Activated CD8-positive, alpha-beta memory T cell treated with anti-CD3 and anti-CD28 coated beads for 48 hours (primary cell): ENCODE measurements around the gene PCDHA7.
"Not testable (repeated sequence)": the region's sequence is repeated elsewhere in the genome, so short reads cannot be mapped to it uniquely, and the experiment has no call there.

Experiments used
- DNase-seq, 3 experiments: peaks; one replicate each; pipeline ENCODE4 v3.0.0-alpha.2; 2020; ENCODE audit warnings: low read depth in 2 of 3, low spot score in 2 of 3

The PCDHA7 gene

DNA sequence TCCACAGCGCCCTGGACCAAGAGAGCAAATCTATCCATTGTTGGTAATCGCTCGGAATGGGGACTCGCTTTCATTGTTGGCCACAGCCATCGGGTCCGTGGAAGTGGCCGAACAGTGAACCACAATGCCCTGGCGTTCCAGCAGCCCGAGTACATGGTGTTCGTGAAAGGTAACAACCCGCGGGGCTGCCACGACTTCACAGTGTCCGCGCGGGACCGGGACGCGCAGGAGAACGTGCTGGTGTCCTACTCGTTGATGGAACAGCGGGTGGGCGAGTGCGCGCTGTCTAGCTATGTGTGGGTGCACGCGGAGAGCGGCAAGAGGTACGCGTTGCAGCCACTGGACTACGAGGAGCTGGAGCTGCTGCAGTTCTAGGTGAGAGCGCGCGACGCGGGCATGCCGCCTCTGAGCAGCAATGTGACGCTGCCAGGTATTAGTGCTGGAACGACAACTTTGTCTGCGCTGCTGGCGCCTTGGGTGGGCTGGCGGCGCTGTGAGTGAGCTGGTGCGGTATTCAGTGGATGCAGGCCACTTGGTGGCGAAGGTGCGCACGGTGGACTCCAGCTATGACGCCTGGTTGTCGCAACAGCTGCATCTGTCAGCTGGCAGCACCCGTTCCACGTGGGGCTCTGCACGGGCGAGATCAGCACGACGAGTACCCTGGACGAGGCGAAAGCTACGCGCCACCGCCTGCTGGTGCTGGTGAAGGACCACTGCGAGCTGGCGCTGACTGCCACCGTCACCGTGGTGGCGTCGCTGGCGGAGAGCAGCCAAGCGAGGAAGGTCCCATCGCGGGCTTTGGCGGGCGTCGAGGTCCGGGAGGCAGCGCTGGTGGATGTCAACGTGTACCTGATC lies 28.6 kb downstream of the PCDHA7 start:
- no peak for DNase-seq

DNA sequence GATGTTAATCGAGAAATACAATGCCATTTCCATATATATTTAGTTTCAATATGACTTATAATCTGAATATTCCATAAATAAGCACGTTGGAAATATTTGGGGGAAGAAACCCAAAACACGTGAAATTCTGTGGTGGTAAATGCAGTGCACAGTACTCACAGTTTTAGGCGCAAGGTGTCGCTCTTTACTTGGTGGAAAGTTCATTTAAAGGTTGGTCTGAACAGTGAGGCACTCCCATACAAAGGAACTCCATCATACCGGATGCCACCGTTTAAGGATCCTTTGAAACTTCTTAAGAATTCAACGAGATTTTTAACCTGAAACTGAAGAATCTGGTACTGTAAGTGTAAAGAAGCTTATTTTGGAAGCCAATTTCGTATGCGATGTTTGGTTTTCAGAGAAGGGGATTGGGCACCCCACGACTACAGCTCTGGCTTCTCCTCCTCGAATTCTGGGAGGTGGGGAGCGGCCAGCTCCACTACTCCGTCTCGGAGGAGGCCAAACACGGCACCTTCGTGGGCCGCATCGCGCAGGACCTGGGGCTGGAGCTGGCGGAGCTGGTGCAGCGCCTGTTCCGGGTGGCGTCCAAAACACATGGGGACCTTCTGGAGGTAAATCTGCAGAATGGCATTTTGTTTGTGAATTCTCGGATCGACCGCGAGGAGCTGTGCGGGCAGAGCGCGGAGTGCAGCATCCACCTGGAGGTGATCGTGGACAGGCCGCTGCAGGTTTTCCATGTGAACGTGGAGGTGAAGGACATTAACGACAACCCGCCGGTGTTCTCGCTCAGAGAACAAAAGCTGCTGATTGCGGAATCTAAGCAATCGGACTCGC lies 34.9 kb downstream of the PCDHA7 start, which contains the start of gene PCDHA11:
TSS of gene PCDHA11 (plus strand) at position 237 of the 834 bp plus-strand sequence. CDS start at position 384, 147 bp downstream.
- no peak for DNase-seq

DNA sequence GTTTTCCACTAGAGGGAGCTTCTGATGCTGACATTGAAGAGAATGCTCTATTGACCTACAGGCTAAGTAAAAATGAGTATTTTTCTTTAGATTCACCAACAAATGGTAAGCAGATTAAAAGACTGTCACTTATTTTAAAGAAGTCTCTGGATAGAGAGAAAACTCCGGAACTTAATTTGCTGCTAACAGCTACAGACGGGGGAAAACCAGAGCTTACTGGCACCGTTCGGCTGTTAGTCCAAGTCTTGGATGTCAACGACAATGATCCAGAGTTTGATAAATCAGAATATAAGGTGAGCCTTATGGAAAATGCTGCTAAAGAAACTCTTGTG lies 35.5 kb downstream of the PCDHA7 start:
- no peak for DNase-seq

DNA sequence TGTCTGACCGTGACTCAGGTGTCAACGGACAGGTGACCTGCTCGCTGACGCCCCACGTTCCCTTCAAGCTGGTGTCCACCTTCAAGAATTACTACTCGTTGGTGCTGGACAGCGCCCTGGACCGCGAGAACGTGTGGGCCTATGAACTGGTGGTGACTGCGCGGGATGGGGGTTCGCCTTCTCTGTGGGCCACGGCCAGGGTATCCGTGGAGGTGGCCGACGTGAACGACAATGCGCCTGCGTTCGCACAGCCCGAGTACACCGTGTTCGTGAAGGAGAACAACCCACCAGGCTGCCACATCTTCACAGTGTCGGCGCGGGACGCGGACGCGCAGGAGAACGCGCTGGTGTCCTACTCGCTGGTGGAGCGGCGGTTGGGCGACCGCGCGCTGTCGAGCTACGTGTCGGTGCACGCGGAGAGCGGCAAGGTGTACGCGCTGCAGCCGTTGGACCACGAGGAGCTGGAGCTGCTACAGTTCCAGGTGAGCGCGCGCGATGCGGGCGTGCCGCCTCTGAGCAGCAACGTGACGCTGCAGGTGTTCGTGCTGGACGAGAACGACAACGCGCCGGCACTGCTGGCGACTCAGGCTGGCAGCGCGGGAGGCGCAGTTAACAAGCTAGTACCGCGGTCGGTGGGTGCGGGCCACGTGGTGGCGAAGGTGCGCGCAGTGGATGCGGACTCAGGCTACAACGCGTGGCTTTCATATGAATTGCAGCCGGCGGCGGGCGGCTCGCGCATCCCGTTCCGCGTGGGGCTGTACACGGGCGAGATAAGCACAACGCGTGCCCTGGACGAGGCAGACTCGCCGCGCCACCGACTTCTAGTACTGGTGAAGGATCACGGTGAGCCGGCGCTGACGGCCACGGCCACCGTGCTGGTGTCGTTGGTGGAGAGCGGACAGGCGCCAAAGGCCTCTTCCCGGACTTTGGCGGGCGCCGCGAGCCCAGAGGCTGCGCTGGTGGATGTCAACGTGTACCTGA lies 36.4 kb downstream of the PCDHA7 start:
- no peak for DNase-seq

DNA sequence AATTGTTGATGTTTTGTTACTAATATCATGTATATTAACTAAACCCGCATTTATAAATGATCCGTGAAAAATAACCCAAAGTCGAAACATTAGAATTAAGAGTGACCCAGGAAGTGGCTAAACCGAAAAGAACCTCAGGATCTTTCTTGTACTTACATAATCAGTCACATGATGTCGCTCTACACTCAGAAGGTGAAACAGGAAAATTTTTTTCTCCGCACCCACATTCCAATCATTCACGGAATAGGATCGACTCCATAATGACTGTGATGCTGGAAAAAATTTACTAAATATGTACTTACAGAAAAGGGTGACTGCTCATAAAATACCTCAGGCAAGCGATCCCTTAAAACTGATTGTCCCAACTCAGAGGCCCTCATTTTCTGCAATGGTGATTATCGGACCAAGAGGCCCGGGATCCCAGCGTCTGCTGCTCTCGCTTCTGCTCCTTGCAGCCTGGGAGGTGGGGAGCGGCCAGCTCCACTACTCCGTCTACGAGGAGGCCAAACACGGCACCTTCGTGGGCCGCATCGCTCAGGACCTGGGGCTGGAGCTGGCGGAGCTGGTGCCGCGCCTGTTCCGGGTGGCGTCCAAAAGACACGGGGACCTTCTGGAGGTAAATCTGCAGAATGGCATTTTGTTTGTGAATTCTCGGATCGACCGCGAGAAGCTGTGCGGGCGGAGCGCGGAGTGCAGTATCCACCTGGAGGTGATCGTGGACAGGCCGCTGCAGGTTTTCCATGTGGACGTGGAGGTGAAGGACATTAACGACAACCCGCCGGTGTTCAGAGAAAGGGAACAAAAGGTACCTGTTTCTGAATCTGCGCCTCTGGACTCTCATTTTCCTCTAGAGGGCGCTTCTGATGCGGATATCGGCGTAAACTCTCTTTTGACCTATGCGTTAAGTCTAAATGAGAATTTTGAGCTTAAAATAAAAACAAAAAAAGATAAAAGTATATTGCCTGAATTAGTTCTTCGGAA lies 41.3 kb downstream of the PCDHA7 start, which contains the start of gene PCDHA12:
TSS of gene PCDHA12 (plus strand) at position 224 of the 981 bp plus-strand sequence. CDS start at position 389, 165 bp downstream.
- no peak for DNase-seq

DNA sequence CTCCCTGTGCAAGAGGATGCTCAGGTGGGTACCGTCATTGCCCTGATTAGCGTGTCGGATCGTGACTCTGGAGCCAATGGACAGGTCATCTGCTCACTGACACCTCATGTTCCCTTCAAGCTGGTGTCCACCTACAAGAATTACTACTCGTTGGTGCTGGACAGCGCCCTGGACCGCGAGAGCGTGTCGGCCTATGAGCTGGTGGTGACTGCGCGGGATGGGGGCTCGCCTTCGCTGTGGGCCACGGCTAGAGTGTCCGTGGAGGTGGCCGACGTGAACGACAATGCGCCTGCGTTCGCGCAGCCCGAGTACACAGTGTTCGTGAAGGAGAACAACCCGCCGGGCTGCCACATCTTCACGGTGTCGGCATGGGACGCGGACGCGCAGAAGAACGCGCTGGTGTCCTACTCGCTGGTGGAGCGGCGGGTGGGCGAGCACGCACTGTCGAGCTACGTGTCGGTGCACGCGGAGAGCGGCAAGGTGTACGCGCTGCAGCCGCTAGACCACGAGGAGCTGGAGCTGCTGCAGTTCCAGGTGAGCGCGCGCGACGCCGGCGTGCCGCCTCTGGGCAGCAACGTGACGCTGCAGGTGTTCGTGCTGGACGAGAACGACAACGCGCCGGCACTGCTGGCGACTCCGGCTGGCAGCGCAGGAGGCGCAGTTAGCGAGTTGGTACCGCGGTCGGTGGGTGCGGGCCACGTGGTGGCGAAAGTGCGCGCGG lies 42.6 kb downstream of the PCDHA7 start:
- DNase-seq, result not testable (repeated sequence)

DNA sequence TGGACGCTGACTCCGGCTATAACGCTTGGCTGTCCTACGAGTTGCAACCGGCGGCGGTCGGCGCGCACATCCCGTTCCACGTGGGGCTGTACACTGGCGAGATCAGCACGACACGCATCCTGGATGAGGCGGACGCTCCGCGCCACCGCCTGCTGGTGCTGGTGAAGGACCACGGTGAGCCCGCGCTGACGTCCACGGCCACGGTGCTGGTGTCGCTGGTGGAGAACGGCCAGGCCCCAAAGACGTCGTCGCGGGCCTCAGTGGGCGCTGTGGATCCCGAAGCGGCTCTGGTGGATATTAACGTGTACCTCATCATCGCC lies 43.2 kb downstream of the PCDHA7 start:
- no peak for DNase-seq

DNA sequence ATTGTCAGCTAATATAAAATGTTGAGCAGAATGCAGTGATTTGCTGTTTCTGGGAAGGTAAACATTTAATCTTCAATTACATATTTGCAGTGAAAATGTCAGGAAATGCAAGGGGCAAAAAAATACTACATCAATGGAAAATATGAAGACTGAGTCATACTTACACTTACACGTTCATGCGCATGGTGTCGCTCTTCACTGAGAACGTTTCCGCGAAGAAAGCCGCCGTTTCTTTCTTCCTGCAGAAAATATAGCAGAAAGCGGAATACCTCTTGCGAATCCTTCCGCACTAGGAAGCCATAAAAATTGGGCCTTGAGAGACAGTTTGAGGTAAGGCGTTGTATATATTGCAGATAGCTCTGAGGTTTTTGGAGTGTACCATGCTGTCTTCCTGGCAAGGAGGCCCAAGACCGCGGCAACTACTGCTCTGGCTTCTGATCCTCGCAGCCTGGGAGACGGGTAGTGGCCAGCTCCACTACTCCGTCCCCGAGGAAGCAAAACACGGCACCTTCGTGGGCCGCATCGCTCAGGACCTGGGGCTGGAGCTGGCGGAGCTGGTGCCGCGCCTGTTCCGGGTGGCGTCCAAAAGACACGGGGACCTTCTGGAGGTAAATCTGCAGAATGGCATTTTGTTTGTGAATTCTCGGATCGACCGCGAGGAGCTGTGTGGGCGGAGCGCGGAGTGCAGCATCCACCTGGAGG lies 48.0 kb downstream of the PCDHA7 start, which contains the start of gene PCDHA13:
TSS of gene PCDHA13 (plus strand) at position 236 of the 702 bp plus-strand sequence. CDS start at position 381, 145 bp downstream.
- DNase-seq, result no peak

DNA sequence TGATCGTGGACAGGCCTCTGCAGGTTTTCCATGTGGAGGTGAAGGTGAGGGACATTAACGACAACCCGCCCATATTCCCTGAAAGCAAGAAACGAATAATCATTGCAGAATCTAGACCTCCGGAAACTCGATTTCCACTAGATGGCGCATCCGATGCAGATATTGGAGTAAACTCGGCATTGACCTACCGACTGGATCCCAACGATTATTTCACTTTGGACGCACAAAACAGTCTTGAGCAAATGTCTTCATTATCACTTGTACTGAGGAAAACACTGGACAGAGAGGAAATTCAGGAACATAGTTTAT lies 48.5 kb downstream of the PCDHA7 start:
- no peak for DNase-seq

DNA sequence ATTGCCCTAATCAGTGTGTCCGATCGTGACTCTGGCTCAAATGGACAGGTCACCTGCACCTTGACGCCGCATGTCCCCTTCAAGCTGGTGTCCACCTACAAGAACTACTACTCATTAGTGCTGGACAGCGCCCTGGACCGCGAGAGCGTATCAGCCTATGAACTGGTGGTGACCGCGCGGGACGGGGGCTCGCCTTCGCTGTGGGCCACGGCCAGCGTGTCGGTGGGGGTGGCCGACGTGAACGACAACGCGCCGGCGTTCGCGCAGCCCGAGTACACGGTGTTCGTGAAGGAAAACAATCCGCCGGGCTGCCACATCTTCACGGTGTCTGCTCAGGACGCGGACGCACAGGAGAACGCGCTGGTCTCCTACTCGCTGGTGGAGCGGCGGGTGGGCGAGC lies 49.3 kb downstream of the PCDHA7 start:
- no peak for DNase-seq

DNA sequence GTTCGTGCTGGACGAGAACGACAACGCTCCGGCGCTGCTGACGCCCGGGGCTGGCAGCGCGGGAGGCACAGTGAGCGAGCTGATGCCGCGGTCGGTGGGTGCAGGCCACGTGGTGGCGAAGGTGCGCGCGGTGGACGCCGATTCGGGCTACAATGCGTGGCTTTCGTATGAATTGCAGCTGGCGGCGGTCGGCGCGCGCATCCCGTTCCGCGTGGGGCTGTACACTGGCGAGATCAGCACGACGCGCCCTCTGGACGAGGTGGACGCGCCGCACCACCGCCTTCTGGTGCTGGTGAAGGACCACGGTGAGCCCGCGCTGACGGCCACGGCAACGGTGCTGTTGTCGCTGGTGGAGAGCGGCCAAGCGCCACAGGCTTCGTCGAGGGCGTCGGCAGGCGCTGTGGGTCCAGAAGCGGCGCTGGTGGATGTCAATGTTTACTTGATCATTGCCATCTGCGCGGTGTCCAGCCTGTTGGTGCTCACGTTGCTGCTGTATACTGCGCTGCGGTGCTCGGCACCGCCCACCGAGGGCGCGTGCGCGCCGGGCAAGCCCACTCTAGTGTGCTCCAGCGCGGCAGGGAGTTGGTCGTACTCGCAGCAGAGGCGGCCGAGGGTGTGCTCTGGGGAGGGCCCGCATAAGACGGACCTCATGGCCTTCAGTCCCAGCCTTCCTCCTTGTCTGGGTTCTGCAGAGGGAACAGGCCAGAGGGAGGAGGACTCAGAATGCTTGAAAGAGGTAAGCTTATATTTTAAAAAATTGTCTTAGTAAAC lies 50.0 kb downstream of the PCDHA7 start:
- no peak for DNase-seq
